Stomach (tissue), 4 donors: ENCODE data around the gene MTHFR.

ENCODE experiments used
- EP300 ChIP-seq: sonication (generic); formaldehyde crosslinking; IDR thresholded peaks from one replicate; pipeline ENCODE4 v1.6.1; 2017; ENCODE audit warnings: antibody characterized with exemption
- POLR2A ChIP-seq, 4 donors: fragments of 450-650 bp; IDR thresholded peaks; one replicate each; pipeline ENCODE4 v1.6.1; 2016; ENCODE audit warnings: antibody characterized with exemption in 4 of 4, control low read depth in 2 of 4, mild to moderate bottlenecking in 1 of 4, moderate library complexity in 1 of 4
- POLR2AphosphoS5 ChIP-seq, 3 donors: sonication (generic); formaldehyde crosslinking; IDR thresholded peaks; one replicate each; pipeline ENCODE4 v1.6.1; 2016; ENCODE audit warnings: antibody characterized with exemption in 3 of 3
- TF ChIP-seq, protein P1 (sequence below), 7 experiments: fragments of 450-650 bp in 4 of 7; fragments of 200-600 bp in 3 of 7; sonication (generic) in 3 of 7; IDR thresholded peaks; one replicate each; pipeline ENCODE4 v1.5.1; 2016 to 2019; ENCODE audit warnings: antibody characterized with exemption in 7 of 7, control low read depth in 2 of 7, mild to moderate bottlenecking in 1 of 7

DNA sequence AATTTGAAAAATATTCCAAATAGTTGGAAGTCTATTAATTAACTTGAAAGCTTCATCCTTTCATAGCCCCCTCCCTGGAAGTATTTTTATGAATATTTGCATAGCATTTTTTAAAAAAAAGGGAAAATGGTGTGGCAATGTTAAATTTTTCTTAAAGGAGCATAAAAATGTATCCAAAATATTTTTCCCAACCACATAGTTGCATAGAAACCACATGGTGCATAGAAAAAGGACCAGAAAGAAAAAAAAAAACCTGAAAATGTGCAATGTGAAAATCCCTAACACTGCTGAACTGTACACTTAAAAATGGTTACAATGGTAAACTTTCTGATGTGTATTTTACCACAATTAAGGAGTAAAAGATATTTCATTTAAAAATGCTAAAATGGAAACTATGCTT lies 35.8 kb downstream of the MTHFR start:
- TF ChIP-seq, protein P1, sequence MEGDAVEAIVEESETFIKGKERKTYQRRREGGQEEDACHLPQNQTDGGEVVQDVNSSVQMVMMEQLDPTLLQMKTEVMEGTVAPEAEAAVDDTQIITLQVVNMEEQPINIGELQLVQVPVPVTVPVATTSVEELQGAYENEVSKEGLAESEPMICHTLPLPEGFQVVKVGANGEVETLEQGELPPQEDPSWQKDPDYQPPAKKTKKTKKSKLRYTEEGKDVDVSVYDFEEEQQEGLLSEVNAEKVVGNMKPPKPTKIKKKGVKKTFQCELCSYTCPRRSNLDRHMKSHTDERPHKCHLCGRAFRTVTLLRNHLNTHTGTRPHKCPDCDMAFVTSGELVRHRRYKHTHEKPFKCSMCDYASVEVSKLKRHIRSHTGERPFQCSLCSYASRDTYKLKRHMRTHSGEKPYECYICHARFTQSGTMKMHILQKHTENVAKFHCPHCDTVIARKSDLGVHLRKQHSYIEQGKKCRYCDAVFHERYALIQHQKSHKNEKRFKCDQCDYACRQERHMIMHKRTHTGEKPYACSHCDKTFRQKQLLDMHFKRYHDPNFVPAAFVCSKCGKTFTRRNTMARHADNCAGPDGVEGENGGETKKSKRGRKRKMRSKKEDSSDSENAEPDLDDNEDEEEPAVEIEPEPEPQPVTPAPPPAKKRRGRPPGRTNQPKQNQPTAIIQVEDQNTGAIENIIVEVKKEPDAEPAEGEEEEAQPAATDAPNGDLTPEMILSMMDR (IDR thresholded peaks at IDR 0.05): no peak
- TF ChIP-seq POLR2AphosphoS5 (IDR thresholded peaks at IDR 0.05): no peak
- TF ChIP-seq POLR2A (IDR thresholded peaks at IDR 0.05): no peak
- TF ChIP-seq EP300: no peak
